ENCODE results near the gene TAF11L6.
"Not testable (repeated sequence)": the region's sequence is repeated elsewhere in the genome, so short reads cannot be mapped to it uniquely, and the experiment has no call there.

The TAF11L6 gene

DNA sequence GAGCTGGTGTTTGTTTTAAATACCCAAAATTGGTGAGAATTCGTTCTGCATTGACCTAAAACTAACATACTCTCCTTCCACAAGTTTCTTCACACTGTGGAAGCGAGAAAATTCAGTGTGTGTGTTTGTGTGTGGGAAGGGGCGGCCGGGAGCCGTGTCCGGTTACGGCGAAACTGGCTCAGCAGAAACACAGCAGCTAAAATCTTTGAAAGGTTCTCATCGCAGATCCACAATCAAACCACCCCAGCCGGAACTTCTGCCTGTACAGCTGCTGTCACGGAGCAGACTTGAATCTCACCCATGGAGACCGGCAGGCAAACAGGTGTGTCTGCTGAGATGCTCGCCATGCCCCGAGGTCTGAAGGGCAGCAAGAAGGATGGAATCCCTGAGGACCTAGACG, at the start of gene TAF11L6:
TAF11L6 (plus strand) TSS at position 301 of the 400 bp plus-strand sequence.
- DNase-seq (ENCODE audit: low spot score), result not testable (repeated sequence)

DNA sequence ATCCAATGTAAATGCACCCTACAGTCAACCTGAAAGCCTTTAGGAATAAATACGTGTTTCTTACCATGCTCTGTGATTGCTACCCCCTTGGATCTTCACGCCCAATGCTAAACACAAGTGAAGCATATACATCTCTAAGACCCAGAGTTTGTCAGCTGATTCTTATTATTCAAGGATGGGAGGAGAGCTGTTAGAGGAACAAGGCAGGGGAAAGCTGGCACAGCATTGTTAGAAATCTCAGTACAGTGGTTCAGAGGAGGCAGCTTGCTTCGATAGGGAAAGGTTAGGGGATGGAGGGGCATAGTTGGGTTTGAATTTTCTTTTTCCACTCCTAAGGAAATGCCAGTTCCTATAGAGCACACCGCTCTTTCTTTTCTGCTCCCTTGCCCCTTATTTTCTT, 47.1 kb upstream of the TAF11L6 start:
- no peak for DNase-seq (ENCODE audit: low spot score)

DNA sequence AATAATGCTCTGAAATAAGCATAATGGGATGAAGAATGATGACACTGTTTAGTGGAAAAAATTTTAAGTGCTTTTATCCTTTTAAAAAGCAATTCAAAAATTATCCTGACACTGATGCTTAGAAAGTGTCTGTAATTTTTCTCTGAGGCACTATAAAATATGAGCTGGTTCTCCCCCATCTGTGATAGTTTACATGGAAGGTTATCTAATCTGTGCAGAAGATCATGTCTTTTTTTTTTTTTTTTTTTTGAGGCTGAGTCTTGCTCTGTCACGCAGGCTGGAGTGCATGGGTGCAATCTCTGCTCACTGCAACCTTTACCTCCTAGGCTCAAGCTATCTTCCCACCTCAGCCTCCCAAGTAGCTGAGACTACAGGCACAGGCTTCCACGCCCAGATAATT, 45.7 kb upstream of the TAF11L6 start:
- DNase-seq (ENCODE audit: low spot score), result no peak

DNA sequence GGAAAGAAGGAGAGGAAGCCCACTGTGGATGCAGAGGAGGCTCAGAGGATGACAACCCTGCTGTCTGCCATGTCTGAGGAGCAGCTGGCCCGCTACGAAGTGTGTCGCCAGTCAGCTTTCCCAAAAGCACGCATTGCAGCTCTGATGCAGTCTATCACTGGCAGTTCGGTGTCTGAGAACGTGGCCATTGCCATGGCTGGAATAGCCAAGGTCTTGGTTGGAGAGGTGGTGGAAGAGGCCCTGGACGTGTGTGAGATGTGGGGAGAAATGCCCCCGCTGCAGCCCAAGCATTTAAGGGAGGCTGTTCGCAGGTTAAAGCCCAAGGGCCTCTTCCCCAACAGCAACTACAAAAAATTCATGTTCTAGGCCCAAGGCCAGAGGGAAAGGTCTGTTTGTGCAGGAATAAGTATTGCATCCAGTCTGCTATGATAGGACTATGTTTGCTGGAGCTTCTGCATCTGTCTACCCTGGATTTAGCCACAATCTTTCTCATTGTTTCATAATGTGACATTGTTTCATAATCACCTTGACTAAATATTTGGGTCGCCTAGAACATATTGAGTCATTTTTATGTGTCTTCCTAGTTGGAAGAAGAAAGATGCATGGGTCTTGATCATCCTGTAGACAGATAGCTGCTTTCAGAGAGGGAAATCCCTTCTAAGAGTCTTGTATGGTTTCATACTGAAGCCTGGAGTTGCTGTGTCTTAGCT, 41.9 kb upstream of the TAF11L6 start:
- not testable (repeated sequence) for DNase-seq (ENCODE audit: low spot score)

DNA sequence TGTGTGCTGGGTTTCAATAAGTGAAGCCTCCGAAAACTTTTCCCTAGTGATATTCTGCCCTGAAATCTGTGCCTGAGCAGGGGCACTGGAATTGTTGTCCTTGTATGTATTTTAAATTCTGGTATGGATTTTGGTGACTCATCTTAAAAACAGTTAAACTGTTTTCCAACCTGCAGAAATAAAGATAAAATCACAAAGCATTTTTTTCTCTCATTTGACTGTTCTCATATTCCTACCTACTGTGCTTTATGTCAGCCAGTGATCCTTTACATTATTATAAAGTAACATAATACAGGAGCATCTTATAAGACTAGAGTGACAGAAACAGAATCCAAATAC, 41.3 kb upstream of the TAF11L6 start:
- no peak for DNase-seq (ENCODE audit: low spot score)

DNA sequence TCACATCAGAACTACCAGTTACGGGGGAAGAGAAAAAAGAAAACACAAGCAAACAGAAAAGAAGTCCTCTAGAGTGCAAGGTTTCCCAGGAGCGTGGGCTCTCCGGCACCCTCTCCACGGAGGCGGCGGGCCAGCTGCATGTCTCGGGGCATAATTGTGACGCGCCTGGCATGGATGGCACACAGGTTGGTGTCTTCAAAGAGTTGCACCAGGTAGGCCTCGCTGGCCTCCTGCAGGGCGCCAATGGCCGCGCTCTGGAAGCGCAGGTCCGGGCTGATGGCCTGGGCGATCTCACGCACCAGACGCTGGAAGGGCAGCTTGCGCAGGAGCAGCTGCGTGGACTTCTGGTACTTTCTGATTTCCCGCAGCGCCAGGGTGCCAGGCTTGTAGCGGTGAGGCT, 37.2 kb upstream of the TAF11L6 start:
- DNase-seq (ENCODE audit: low spot score), result not testable (repeated sequence)

DNA sequence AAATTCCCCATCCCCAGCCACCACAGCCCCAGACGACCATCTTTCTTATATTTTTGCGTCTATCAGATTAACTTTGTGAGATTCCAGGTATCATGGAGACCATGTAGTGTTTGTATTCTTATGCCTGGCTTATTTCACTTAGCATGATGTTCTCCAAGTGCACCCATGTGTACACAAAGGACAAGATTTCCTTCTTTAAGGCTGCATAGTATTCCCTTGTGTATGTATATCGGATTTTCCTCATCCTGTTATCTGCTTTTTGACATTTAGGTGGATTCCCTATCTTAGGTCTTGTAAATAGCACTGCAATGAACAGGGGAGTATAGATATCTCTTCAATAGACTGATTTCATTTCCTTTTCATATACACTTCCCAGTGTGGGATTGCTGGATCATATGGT, 35.7 kb upstream of the TAF11L6 start:
- no peak for DNase-seq (ENCODE audit: low spot score)

DNA sequence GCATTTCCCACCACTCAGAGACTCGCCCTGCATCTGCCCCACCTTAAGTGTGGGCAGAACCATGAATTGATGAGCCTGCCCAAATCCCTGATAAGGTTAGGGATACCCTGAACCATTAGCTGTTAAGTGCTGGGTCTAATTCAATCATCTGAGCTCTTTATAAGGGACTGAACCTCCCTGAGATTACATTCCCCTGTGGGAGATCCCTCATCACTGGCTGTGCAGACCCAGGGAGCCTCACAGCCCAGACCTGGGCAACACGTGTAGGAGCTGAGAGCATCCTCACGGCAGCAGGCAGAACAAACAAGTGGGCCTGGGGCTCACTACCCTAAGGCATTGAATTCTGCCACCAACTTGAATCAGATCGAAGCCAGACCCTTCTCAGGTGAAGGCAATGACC, 31.0 kb upstream of the TAF11L6 start:
- DNase-seq (ENCODE audit: low spot score), result no peak

DNA sequence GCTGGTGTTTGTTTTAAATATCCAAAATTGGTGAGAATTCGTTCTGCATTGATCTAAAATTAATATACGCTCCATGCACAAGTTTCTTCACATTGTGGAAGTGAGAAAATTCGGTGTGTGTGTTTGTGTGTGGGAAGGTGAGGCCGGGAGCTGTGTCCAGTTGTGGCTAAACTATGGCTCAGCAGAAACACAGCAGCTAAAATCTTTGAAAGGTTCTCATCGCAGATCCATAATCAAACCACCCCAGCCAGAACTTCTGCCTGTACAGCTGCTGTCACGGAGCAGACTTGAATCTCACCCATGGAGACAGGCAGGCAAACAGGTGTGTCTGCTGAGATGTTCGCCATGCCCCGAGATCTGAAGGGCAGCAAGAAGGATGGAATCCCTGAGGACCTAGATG, 30.5 kb upstream of the TAF11L6 start, which contains the start of gene TAF11L2:
TAF11L2 (plus strand) TSS at position 301 of the 400 bp plus-strand sequence.
- not testable (repeated sequence) for DNase-seq (ENCODE audit: low spot score)

DNA sequence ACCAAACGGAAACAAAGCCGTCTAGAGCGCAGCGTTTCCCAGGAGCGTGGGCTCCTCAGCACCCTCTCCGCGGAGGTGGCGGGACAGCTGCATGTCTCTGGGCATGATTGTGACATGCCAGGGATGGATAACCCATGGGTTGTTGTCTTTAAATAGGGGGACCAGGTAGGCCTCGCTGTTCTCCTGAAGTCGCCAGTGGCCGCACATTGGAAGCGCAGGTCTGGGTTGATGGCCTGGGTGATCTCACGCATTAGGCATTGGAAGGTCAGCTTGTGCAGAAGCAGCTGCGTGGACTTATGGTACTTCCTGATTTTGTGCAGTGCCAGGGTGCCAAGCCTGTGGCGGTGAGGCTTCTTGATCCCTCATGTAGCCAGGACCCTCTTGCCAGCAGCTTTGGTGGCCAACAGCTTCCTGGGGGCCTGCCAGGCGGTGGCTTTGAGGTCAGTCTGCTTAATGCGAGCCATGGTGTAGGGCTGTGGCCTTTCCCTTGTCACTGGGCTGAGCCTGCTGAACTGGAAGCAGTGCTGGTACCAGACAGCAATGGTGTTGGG, 16.6 kb upstream of the TAF11L6 start:
- DNase-seq (ENCODE audit: low spot score), result no peak

DNA sequence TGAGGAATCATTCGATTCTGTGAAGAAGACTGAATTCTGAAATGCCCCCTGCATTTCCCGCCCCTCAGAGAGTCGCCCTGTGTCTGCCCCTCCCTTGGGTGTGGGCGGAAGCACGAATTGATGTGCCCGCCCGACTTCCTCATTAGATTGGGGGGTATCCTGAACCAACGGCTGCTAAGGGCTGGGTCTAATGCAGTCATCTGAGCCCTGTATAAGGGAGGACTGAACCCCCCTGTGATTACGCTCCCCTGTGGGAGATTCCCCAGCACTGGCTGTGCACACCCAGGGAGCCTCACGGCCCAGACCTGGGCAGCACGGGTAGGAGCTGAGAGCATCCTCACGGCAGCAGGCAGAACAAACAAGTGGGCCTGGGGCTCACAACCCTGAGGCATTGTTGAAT, 10.9 kb upstream of the TAF11L6 start:
- not testable (repeated sequence) for DNase-seq (ENCODE audit: low spot score)

DNA sequence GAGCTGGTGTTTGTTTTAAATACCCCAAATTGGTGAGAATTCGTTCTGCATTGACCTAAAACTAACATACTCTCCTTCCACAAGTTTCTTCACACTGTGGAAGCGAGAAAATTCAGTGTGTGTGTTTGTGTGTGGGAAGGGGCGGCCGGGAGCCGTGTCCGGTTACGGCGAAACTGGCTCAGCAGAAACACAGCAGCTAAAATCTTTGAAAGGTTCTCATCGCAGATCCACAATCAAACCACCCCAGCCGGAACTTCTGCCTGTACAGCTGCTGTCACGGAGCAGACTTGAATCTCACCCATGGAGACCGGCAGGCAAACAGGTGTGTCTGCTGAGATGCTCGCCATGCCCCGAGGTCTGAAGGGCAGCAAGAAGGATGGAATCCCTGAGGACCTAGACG, 10.4 kb upstream of the TAF11L6 start, which contains the start of gene TAF11L3:
TAF11L3 (plus strand) TSS at position 301 of the 400 bp plus-strand sequence.
- not testable (repeated sequence) for DNase-seq (ENCODE audit: low spot score)

DNA sequence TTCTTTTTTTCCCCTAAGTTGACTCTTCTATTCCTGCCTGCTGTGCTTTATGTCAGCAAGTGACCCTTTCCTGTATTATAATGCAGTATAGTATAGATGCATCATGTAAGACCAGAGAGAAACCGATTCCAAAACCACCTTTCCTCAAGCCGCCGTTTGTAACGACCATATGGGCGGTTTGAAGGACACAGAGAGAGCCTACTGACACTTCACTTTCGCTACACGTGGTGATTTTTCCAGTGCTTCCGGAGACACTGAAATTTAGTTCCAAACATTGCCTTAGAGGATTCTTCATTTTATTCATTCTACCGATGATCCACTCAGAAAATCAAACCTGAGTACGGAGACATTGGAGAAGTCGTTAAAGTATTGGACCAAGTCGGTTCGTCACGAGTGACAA, 9.0 kb upstream of the TAF11L6 start:
- not testable (repeated sequence) for DNase-seq (ENCODE audit: low spot score)

DNA sequence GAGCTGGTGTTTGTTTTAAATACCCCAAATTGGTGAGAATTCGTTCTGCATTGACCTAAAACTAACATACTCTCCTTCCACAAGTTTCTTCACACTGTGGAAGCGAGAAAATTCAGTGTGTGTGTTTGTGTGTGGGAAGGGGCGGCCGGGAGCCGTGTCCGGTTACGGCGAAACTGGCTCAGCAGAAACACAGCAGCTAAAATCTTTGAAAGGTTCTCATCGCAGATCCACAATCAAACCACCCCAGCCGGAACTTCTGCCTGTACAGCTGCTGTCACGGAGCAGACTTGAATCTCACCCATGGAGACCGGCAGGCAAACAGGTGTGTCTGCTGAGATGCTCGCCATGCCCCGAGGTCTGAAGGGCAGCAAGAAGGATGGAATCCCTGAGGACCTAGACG, 7.0 kb upstream of the TAF11L6 start, which contains the start of gene TAF11L4:
TAF11L4 (plus strand) TSS at position 301 of the 400 bp plus-strand sequence.
- not testable (repeated sequence) for DNase-seq (ENCODE audit: low spot score)

DNA sequence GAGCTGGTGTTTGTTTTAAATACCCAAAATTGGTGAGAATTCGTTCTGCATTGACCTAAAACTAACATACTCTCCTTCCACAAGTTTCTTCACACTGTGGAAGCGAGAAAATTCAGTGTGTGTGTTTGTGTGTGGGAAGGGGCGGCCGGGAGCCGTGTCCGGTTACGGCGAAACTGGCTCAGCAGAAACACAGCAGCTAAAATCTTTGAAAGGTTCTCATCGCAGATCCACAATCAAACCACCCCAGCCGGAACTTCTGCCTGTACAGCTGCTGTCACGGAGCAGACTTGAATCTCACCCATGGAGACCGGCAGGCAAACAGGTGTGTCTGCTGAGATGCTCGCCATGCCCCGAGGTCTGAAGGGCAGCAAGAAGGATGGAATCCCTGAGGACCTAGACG, 3.5 kb upstream of the TAF11L6 start, which contains the start of gene TAF11L5:
TAF11L5 (plus strand) TSS at position 301 of the 400 bp plus-strand sequence.
- DNase-seq (ENCODE audit: low spot score), result not testable (repeated sequence)

DNA sequence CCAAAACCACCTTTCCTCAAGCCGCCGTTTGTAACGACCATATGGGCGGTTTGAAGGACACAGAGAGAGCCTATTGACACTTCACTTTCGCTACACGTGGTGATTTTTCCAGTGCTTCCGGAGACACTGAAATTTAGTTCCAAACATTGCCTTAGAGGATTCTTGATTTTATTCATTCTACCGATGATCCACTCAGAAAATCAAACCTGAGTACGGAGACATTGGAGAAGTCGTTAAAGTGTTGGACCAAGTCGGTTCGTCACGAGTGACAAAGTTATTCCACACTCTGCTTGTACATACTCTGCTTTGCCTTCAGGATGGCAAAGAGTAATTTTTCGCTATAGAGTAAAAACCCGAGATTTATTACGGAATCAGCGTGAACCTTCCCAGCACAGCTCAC, 2.0 kb upstream of the TAF11L6 start:
- not testable (repeated sequence) for DNase-seq (ENCODE audit: low spot score)

Data from AG08395 (cell line).